HEK293 (cell line): ENCODE measurements around the gene TRPM8.
A peak's percentile ranks its signal among the peaks of the same experiment; 100 is the strongest.

ENCODE experiments used
- ELK4 ChIP-seq: IDR thresholded peaks from 2 replicates; pipeline ENCODE4 v1.6.1; 2011; ENCODE audit warnings: mild to moderate bottlenecking, low read depth, low read length, borderline replicate concordance
- GLIS1 ChIP-seq: fragments of 450-650 bp; formaldehyde crosslinking; IDR thresholded peaks from 2 replicates; pipeline ENCODE4 v1.5.1; 2016; ENCODE audit warnings: missing biosample characterization, missing genetic modification characterization
- HOXC10 ChIP-seq: sonication (generic); formaldehyde crosslinking; IDR thresholded peaks from 2 replicates; pipeline ENCODE4 v1.8.1; 2023; ENCODE audit warnings: mild to moderate bottlenecking, missing genetic modification reagents
- KLF10 ChIP-seq: fragments of 450-650 bp; IDR thresholded peaks from 2 replicates; pipeline ENCODE4 v1.5.1; 2018; ENCODE audit warnings: missing biosample characterization, mild to moderate bottlenecking, missing genetic modification characterization
- OSR2 ChIP-seq: fragments of 450-650 bp; formaldehyde crosslinking; IDR thresholded peaks from 2 replicates; pipeline ENCODE4 v1.5.1; 2016; ENCODE audit warnings: missing biosample characterization, missing genetic modification characterization
- ZBTB11 ChIP-seq: fragments of 450-650 bp; formaldehyde crosslinking; conservative IDR thresholded peaks from 2 replicates; pipeline ENCODE4 v1.5.1; 2016; ENCODE audit warnings: low read depth, missing biosample characterization, missing genetic modification characterization
- ZBTB48 ChIP-seq: fragments of 450-650 bp; formaldehyde crosslinking; IDR thresholded peaks from 2 replicates; pipeline ENCODE4 v1.5.1; 2016; ENCODE audit warnings: missing biosample characterization, missing genetic modification characterization
- ZBTB6 ChIP-seq: fragments of 450-650 bp; formaldehyde crosslinking; IDR thresholded peaks from 2 replicates; pipeline ENCODE4 v1.5.1; 2017; ENCODE audit warnings: missing biosample characterization, missing genetic modification characterization
- ZIC2 ChIP-seq: fragments of 450-650 bp; formaldehyde crosslinking; IDR thresholded peaks from 2 replicates; pipeline ENCODE4 v1.5.1; 2016; ENCODE audit warnings: missing biosample characterization, missing genetic modification characterization
- ZNF18 ChIP-seq: fragments of 450-650 bp; formaldehyde crosslinking; IDR thresholded peaks from 2 replicates; pipeline ENCODE4 v1.5.1; 2016; ENCODE audit warnings: missing biosample characterization, missing genetic modification characterization
- ZNF19 ChIP-seq: fragments of 450-650 bp; formaldehyde crosslinking; IDR thresholded peaks from 2 replicates; pipeline ENCODE4; 2016; ENCODE audit warnings: missing biosample characterization, missing genetic modification characterization, low read depth
- ZNF221 ChIP-seq: fragments of 450-650 bp; formaldehyde crosslinking; IDR thresholded peaks from 2 replicates; pipeline ENCODE4 v1.5.1; 2017; ENCODE audit warnings: missing biosample characterization, missing genetic modification characterization, borderline replicate concordance
- ZNF391 ChIP-seq: fragments of 450-650 bp; formaldehyde crosslinking; IDR thresholded peaks from 2 replicates; pipeline ENCODE4 v1.5.1; 2016; ENCODE audit warnings: low read depth, missing biosample characterization, missing genetic modification characterization, borderline replicate concordance
- ZNF398 ChIP-seq: fragments of 450-650 bp; formaldehyde crosslinking; IDR thresholded peaks from 2 replicates; pipeline ENCODE4 v1.5.1; 2017; ENCODE audit warnings: missing biosample characterization, missing genetic modification characterization
- ZNF513 ChIP-seq: fragments of 450-650 bp; IDR thresholded peaks from 2 replicates; pipeline ENCODE4 v1.5.1; 2018; ENCODE audit warnings: missing biosample characterization, missing genetic modification characterization
- ZNF514 ChIP-seq: fragments of 450-650 bp; formaldehyde crosslinking; IDR thresholded peaks from 2 replicates; pipeline ENCODE4 v1.5.1; 2016; ENCODE audit warnings: missing biosample characterization, missing genetic modification characterization
- ZNF529 ChIP-seq: fragments of 450-650 bp; formaldehyde crosslinking; IDR thresholded peaks from 2 replicates; pipeline ENCODE4 v1.5.1; 2017; ENCODE audit warnings: missing genetic modification characterization, missing biosample characterization; ENCODE audit not compliant: insufficient replicate concordance
- ZNF530 ChIP-seq: fragments of 450-650 bp; formaldehyde crosslinking; IDR thresholded peaks from 2 replicates; pipeline ENCODE4 v1.5.1; 2016; ENCODE audit warnings: low read depth, missing biosample characterization, missing genetic modification characterization
- ZNF558 ChIP-seq: fragments of 450-650 bp; formaldehyde crosslinking; IDR thresholded peaks from 2 replicates; pipeline ENCODE4 v1.5.1; 2016; ENCODE audit warnings: missing biosample characterization, missing genetic modification characterization
- ZNF692 ChIP-seq: fragments of 450-650 bp; formaldehyde crosslinking; IDR thresholded peaks from 2 replicates; pipeline ENCODE4 v1.5.1; 2016; ENCODE audit warnings: missing biosample characterization, missing genetic modification characterization
- ZNF707 ChIP-seq: fragments of 450-650 bp; formaldehyde crosslinking; IDR thresholded peaks from 2 replicates; pipeline ENCODE4 v1.5.1; 2016; ENCODE audit warnings: missing biosample characterization, missing genetic modification characterization
- ZNF830 ChIP-seq: fragments of 450-650 bp; IDR thresholded peaks from 2 replicates; pipeline ENCODE4 v1.5.0; 2018; ENCODE audit warnings: missing biosample characterization, missing genetic modification characterization, low read depth, mild to moderate bottlenecking, moderate library complexity
- ZSCAN16 ChIP-seq: fragments of 450-650 bp; formaldehyde crosslinking; IDR thresholded peaks from 2 replicates; pipeline ENCODE4 v1.5.1; 2016; ENCODE audit warnings: missing biosample characterization, missing genetic modification characterization

TRPM8 gene

GRCh38 chr2:234003972-234004617, 86.9 kb downstream of the TRPM8 start (continued):
- TF ChIP-seq ZNF692 (tag by site-specific recombination) (0 out of 2 replicates have a peak, but pooled peaks have one; percentile 49), ZNF530 (tag by site-specific recombination) (no peak), ZNF391 (tag by site-specific recombination) (no peak), ZSCAN16 (no peak), KLF10 (tag by site-specific recombination) (no peak), ZNF529 (no peak), ELK4 (no peak), ZBTB48 (no peak), ZBTB11 (tag by site-specific recombination) (no peak), ZNF707 (tag by site-specific recombination) (no peak), HOXC10 (CRISPR knock-in tag) (no peak), ZNF513 (tag by site-specific recombination) (no peak), OSR2 (peak; percentile 55), ZNF514 (no peak), ZBTB6 (no peak), ZNF830 (tag by site-specific recombination) (no peak), ZNF398 (tag by site-specific recombination) (no peak), GLIS1 (tag by site-specific recombination) (0 out of 2 replicates have a peak, but pooled peaks have one; percentile 29), ZNF19 (tag by site-specific recombination) (no peak), ZIC2 (tag by site-specific recombination) (peak; percentile 40; the same call in 1 of the 2 replicates), ZNF18 (tag by site-specific recombination) (no peak), ZNF558 (tag by site-specific recombination) (peak; percentile 36; the same call in 1 of the 2 replicates), ZNF221 (tag by site-specific recombination) (no peak)
